HG03432 (cell line): Measurements from ENCODE around the gene LRCH1.

ENCODE experiments used
- ATAC-seq: cut with Tn5 transposase; IDR thresholded peaks from one replicate; pipeline ENCODE4 v1.9.1; 2021; ENCODE audit warnings: mild to moderate bottlenecking, moderate library complexity; ENCODE audit not compliant: unreplicated experiment

The LRCH1 gene

DNA sequence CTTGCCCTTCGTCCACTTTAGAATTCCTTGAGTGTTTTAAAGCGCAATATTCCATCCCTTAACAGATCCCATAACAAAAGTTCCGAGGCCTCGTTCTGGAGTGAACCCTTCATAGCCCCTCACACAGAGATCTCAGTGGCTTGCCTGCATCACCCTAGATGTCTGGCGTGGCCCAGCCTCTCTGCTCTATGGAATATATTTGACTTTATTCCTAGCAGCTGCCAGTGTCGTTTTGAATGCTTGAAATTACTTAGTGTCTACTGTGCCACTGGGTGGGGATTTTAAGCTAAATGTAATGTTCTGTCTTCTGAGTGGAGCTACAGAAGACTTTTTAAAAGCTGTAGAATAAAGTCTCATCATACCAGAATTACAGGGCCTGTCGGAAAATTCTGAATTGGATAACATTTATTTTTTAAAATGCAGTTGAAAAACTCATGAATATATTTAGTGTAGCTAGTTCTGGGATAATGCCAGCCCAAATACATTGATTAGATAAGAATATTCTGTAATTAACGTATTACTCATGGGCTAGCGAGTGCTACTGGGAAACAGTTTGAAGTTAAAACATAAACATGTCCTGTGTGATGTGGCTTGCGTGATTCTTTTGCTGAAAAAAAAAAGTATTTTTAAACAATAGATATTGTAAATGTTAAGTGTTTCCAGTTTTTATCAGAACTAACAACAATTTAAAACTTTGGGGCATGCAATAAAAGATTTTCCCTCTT lies 132.2 kb downstream of the LRCH1 start:
- no peak for ATAC-seq

DNA sequence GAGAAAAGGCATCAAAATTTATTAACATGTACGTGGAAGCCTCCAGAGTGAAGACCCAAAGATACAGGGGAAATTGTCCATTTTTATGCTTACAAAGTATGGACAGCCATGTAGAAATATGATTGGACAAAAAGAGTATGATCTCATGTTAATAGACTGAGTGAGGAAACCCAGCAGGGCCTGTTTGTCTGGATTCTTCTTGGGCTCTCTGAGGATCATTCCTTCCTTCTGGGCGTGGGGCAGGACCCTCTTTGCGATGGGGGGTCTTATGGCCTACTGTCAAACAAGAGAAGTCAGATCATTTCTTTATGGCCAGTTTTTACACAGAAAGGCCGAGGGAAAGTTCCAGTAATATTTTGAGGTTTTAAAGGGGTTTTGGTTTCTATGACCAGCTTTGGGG lies 133.2 kb downstream of the LRCH1 start:
- ATAC-seq: no peak

DNA sequence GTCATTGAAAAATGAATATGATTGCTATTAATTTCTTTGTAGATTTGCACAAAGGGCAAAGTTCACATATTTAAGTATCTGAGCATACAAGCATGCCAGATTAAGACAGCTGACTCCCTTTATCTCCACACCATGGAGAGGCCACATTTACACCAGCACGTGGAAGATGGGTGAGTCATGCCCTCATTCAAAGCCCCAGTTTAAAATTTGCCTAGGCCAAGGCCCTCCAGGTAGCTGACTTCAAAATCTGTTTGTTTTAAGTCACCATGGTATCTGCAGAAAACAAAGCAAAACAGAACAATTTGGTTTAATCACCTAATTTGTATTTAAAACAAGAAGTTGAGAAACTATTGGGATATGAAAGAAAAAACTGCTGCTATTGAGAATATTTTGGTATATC lies 134.8 kb downstream of the LRCH1 start:
- ATAC-seq: no peak

GRCh38 chr13:46688306-46688705 lies 135.3 kb downstream of the LRCH1 start:
- ATAC-seq: no peak

DNA sequence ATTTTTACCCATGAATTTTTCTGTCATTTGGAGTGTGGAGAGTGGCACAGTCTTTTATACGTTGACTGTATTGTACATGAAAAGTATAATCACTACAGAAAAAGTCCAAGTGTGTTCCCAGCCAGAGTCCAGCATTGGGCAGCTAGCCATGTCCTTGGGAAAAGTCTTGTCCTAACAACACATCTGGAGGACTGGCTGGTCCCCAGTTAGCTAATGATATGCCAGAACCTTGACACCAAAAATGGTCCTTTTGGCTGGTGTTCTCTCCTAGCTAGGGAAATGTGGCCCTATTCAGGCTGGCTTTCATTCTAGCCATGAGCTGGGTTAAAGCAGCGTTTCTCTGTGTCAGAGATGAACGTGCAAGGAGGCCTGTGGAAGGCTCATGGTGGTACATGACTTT lies 145.0 kb downstream of the LRCH1 start:
- no peak for ATAC-seq

- no peak for ATAC-seq
Measured at GRCh38 chr13:46698910-46699460, 146.0 kb downstream of the LRCH1 start.

- ATAC-seq: no peak
Measured at GRCh38 chr13:46712524-46712923, 159.6 kb downstream of the LRCH1 start.

GRCh38 chr13:46715363-46715762 lies 162.4 kb downstream of the LRCH1 start:
- ATAC-seq: no peak

DNA sequence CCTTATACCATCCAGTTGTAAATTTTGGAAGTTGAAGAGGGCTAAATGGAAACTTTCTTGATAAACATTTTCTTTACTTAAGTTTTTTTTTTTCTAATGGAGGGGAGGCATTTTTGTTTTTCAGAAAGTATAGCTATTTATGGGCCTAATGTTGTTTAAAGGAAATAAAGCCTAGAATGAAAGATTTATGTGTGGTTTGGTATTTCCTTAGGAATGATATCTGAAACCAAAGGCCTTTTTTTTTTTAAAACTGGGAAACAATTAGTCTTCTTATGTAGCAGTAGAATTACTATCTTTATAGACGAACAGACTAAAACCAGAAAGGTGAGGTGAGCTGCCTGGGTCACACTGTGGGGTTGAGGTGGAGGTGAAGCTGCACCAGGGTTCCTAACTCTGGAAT lies 163.9 kb downstream of the LRCH1 start:
- ATAC-seq: no peak

DNA sequence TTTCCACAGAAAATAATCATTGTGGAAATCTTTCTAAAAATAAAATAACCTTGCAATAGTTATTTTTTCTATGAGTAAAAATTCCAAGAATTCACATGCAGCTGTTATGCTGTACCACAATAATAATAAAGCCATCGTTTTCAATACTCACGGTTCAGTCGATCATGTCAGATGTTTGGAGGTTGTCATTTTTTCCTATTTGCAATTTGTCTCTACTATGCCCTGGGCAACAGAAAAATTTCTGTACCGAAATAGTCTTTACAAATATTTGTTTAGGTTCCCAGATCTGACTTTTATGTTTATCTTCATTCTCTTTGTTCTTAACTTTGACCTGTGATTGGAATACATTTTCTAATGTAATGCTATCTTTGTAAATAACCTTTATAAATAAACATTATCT lies 164.3 kb downstream of the LRCH1 start:
- ATAC-seq: no peak

DNA sequence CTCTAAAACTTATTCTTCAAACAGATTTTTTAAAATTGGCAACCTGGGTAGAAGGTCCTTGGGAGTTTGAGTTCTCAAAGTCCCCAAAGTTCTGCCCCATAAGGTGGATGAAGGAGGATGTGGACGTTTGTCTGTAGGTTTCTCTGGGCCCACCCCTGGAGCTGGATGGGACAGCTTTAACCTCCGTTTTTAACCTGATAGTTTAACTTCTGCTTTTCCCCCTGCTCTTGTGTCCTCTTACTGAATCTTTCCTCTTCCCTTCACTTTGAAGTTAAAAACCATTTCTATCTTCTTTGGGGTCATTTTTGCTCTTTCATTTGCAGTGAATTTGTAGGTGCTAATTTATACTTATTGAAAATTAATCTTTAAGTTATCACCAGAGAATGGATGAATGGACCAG lies 164.9 kb downstream of the LRCH1 start:
- ATAC-seq: no peak

DNA sequence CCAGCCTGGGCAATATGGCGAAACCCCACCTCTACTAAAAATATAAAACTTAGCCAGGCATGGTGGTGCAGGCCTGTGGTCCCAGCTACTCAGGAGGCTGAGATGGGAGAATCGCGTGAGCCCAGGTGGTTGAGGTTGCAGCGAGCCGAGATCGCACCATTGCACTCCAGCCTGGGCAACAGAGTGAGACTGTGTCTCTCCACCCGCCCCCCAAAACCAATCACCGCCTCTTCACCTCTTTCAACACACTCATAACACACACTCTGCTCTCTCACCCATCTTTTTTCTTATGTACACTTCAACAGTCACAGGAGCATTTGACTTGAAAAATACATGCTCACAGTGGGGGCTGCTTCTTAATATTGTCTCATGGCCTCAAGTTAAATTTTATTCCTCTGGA lies 167.2 kb downstream of the LRCH1 start:
- peak; percentile 94 for ATAC-seq

DNA sequence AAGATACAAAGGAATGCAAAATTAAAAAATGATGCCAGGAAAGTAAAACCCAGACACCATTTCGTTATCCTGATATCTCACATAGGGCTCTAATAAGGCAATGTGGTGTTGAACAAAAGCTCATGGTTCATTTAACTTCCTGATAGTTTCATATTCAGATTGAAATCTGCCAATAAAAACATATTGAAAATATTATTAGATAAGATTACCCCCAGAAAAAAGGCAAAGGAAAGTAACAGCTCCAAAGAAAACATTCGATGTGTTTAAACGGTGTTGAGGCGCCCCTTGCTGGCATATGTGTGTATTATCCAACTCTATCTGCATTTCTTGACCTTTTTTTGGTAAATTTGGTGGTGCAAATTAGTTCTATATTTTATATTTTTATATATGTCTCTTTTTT lies 168.1 kb downstream of the LRCH1 start:
- no peak for ATAC-seq

GRCh38 chr13:46726347-46726746 lies 173.4 kb downstream of the LRCH1 start:
- no peak for ATAC-seq

DNA sequence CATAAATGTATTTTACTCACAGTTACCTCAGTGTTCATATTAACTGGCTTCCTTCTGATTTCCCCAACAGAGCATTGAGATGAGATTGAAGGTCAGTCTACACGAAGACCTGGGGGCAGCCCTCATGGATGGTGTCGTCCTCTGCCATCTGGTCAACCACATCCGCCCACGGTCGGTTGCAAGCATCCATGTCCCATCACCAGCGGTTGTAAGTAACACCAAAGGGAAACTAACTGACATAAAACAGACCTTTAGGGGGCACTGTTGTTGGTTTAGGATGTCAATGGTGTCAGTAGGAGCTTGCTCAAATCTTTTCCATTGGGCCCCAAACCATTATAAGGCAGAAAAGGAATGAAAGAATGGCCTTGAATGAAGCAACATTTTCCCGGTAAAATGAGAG lies 175.8 kb downstream of the LRCH1 start:
- ATAC-seq: no peak

- no peak for ATAC-seq
Measured at GRCh38 chr13:46731535-46731934, 178.6 kb downstream of the LRCH1 start.

- ATAC-seq: no peak
Measured at GRCh38 chr13:46735425-46735824, 182.5 kb downstream of the LRCH1 start.

GRCh38 chr13:46736541-46737310 lies 183.8 kb downstream of the LRCH1 start:
- ATAC-seq: no peak

GRCh38 chr13:46738055-46738454 lies 185.1 kb downstream of the LRCH1 start:
- no peak for ATAC-seq

- no peak for ATAC-seq
Measured at GRCh38 chr13:46738766-46739165, 185.8 kb downstream of the LRCH1 start.

- no peak for ATAC-seq
Measured at GRCh38 chr13:46739447-46740098, 186.6 kb downstream of the LRCH1 start.

- no peak for ATAC-seq
Measured at GRCh38 chr13:46743191-46743590, 190.2 kb downstream of the LRCH1 start.
